ENCODE results near the gene DEPDC5.

GRCh38 chr22:31893460-31893859 is 139.6 kb downstream of the DEPDC5 start:
- no peak for TF ChIP-seq CTCF (IDR thresholded peaks at IDR 0.05)
- TF ChIP-seq POLR2A (IDR thresholded peaks at IDR 0.05) = no peak

Data from sigmoid colon (tissue), 3 donors.